ENCODE data around the gene ZNF622.

Gene ZNF622

GRCh38 chr5:16461782-16462181 is 3.8 kb downstream of the ZNF622 start:
- no peak overlapping the region for H3K4me3 ChIP-seq (ENCODE audit: low read depth, low read length)
- no peak overlapping the region for H4K91ac ChIP-seq (ENCODE audit: low read depth, low read length)
- no peak overlapping the region for H3K23ac ChIP-seq (ENCODE audit: low read length)
- no peak overlapping the region for H3K14ac ChIP-seq (ENCODE audit: low read length)
- H4K12ac ChIP-seq (ENCODE audit: low read depth, low read length): no peak overlapping the region
- H2AK5ac ChIP-seq (ENCODE audit: low read length): no peak overlapping the region
- no peak overlapping the region for H4K8ac ChIP-seq (ENCODE audit: low read depth, low read length)
- no peak overlapping the region for H2AFZ ChIP-seq (ENCODE audit: insufficient read depth, low read length, poor library complexity)
- DNase-seq: peak; percentile 17 to 78
- no peaks in the 10 kb centered on the region for H3K27me3 ChIP-seq (ENCODE audit: insufficient read depth, low read length)
- H3K9ac ChIP-seq (ENCODE audit: low read length): no peak overlapping the region
- no peak overlapping the region for H3K18ac ChIP-seq (ENCODE audit: low read length)
- no peak overlapping the region for H2BK120ac ChIP-seq (ENCODE audit: insufficient read depth, low read length, poor library complexity)
- H3K9me3 ChIP-seq (ENCODE audit: insufficient read depth, low read depth, low read length): no peaks in the 10 kb centered on the region
- WGBS (ENCODE audit: extremely low coverage, insufficient coverage, insufficient read length): no CpG with 5 or more reads among the region's 1 CpG
- H3K4me1 ChIP-seq (ENCODE audit: control insufficient read depth in 1 of 2, insufficient read depth in 2 of 2, low read length in 2 of 2): peaks cover 4 to 16% of the 10 kb centered on the region in 2 experiments
- H3K4me2 ChIP-seq (ENCODE audit: low read length): no peak overlapping the region
- H3K4ac ChIP-seq (ENCODE audit: low read depth, low read length): no peak overlapping the region
- peaks cover 4 to 20% of the 10 kb centered on the region in 2 experiments for H3K36me3 ChIP-seq (ENCODE audit: control insufficient read depth in 1 of 2, insufficient read depth in 2 of 2, low read length in 2 of 2)
- H3K27ac ChIP-seq (ENCODE audit: low read depth, low read length): no peak overlapping the region
- no peak overlapping the region for H2BK12ac ChIP-seq (ENCODE audit: low read length)
- no peak overlapping the region for H2BK5ac ChIP-seq (ENCODE audit: low read depth, low read length, poor library complexity)
- peaks cover 7% of the 10 kb centered on the region for H3K79me1 ChIP-seq (ENCODE audit: low read length)
- H3K79me2 ChIP-seq (ENCODE audit: control insufficient read depth, insufficient read depth, low read length, poor library complexity): peaks cover 7% of the 10 kb centered on the region

DNA sequence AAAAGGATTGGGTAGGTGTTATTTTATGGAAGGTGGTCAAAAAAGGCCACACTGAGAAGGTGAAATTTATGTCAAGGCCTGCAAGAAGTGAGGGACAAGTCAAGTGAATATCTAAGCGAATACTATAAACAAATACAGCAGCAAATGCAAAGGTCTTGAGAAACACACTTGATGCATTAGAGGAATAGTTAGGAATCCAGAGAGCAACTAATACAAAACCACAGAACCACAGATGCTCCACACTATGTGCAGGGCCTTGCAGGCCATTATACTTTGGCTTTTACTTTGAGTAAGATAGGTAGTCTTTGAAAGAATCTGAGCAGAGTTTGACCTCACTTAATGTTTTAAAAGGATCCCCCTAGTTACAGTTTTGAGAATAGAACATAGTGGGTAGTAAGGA is 4.6 kb downstream of the ZNF622 start:
- H3K4me2 ChIP-seq (ENCODE audit: low read length): no peak overlapping the region
- H3K4me3 ChIP-seq (ENCODE audit: low read depth, low read length): no peak overlapping the region
- no peak overlapping the region for H4K12ac ChIP-seq (ENCODE audit: low read depth, low read length)
- no peak overlapping the region for H4K91ac ChIP-seq (ENCODE audit: low read depth, low read length)
- DNase-seq: no peak
- no peak overlapping the region for H2BK120ac ChIP-seq (ENCODE audit: insufficient read depth, low read length, poor library complexity)
- no peak overlapping the region for H4K8ac ChIP-seq (ENCODE audit: low read depth, low read length)
- H3K4ac ChIP-seq (ENCODE audit: low read depth, low read length): no peak overlapping the region
- H3K79me2 ChIP-seq (ENCODE audit: control insufficient read depth, insufficient read depth, low read length, poor library complexity): peaks cover 7% of the 10 kb centered on the region
- H3K36me3 ChIP-seq (ENCODE audit: control insufficient read depth in 1 of 2, insufficient read depth in 2 of 2, low read length in 2 of 2): peaks cover 4 to 21% of the 10 kb centered on the region in 2 experiments
- peaks cover 0 to 13% of the 10 kb centered on the region in 2 experiments for H3K4me1 ChIP-seq (ENCODE audit: control insufficient read depth in 1 of 2, insufficient read depth in 2 of 2, low read length in 2 of 2)
- no peak overlapping the region for H3K27ac ChIP-seq (ENCODE audit: low read depth, low read length)
- H2BK12ac ChIP-seq (ENCODE audit: low read length): no peak overlapping the region
- H3K14ac ChIP-seq (ENCODE audit: low read length): no peak overlapping the region
- no peak overlapping the region for H3K18ac ChIP-seq (ENCODE audit: low read length)
- H3K9ac ChIP-seq (ENCODE audit: low read length): no peak overlapping the region
- no CpG with 5 or more reads among the region's 1 CpG for WGBS (ENCODE audit: extremely low coverage, insufficient coverage, insufficient read length)
- H2AK5ac ChIP-seq (ENCODE audit: low read length): no peak overlapping the region
- no peaks in the 10 kb centered on the region for H3K27me3 ChIP-seq (ENCODE audit: insufficient read depth, low read length)
- H3K9me3 ChIP-seq (ENCODE audit: insufficient read depth, low read depth, low read length): no peaks in the 10 kb centered on the region
- no peak overlapping the region for H3K23ac ChIP-seq (ENCODE audit: low read length)
- peaks cover 6% of the 10 kb centered on the region for H3K79me1 ChIP-seq (ENCODE audit: low read length)
- H2BK5ac ChIP-seq (ENCODE audit: low read depth, low read length, poor library complexity): no peak overlapping the region
- H2AFZ ChIP-seq (ENCODE audit: insufficient read depth, low read length, poor library complexity): no peak overlapping the region

- Histone ChIP-seq H4K8ac (ENCODE audit: low read depth, low read length) (no peak overlapping the region), H4K12ac (ENCODE audit: low read depth, low read length) (no peak overlapping the region), H2AFZ (ENCODE audit: insufficient read depth, low read length, poor library complexity) (no peak overlapping the region), H3K27ac (ENCODE audit: low read depth, low read length) (no peak overlapping the region), H2BK120ac (ENCODE audit: insufficient read depth, low read length, poor library complexity) (no peak overlapping the region), H3K27me3 (ENCODE audit: insufficient read depth, low read length) (no peaks in the 10 kb centered on the region), H3K9ac (ENCODE audit: low read length) (no peak overlapping the region), H3K14ac (ENCODE audit: low read length) (no peak overlapping the region), H3K4me2 (ENCODE audit: low read length) (no peak overlapping the region), H3K4me1 (ENCODE audit: control insufficient read depth in 1 of 2, insufficient read depth in 2 of 2, low read length in 2 of 2) (peaks cover 2 to 7% of the 10 kb centered on the region in 2 experiments), H3K4me3 (ENCODE audit: low read depth, low read length) (no peak overlapping the region), H2BK12ac (ENCODE audit: low read length) (no peak overlapping the region), H3K79me2 (ENCODE audit: control insufficient read depth, insufficient read depth, low read length, poor library complexity) (no peaks in the 10 kb centered on the region), H3K23ac (ENCODE audit: low read length) (no peak overlapping the region), H3K79me1 (ENCODE audit: low read length) (no peaks in the 10 kb centered on the region), H3K18ac (ENCODE audit: low read length) (no peak overlapping the region), H3K4ac (ENCODE audit: low read depth, low read length) (no peak overlapping the region), H2AK5ac (ENCODE audit: low read length) (no peak overlapping the region), H2BK5ac (ENCODE audit: low read depth, low read length, poor library complexity) (no peak overlapping the region), H4K91ac (ENCODE audit: low read depth, low read length) (no peak overlapping the region), H3K9me3 (ENCODE audit: insufficient read depth, low read depth, low read length) (no peaks in the 10 kb centered on the region), H3K36me3 (ENCODE audit: control insufficient read depth in 1 of 2, insufficient read depth in 2 of 2, low read length in 2 of 2) (peaks cover 4 to 28% of the 10 kb centered on the region in 2 experiments)
- no peak for DNase-seq
Measured at GRCh38 chr5:16459451-16459850, 6.1 kb downstream of the ZNF622 start.

DNA sequence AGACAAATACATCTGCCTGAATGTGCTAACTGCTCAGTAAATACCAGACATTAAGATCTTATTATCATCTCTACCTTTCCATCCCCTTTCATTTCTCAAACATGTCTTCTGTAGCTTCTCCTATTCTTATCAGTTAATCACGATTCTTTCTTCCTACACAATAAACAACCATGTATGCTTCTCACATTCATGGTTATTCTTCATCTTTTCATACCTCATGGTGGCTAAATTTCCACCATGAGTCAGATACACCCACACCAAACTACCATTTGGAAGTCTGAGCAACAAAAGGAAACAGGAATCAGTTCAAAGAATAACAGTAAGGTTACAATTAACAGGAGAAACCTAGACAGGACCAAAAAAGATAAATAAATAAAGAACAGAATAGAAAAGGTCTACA is 7.7 kb downstream of the ZNF622 start:
- H3K18ac ChIP-seq (ENCODE audit: low read length): no peak overlapping the region
- H3K9ac ChIP-seq (ENCODE audit: low read length): no peak overlapping the region
- H3K79me2 ChIP-seq (ENCODE audit: control insufficient read depth, insufficient read depth, low read length, poor library complexity): no peaks in the 10 kb centered on the region
- H4K91ac ChIP-seq (ENCODE audit: low read depth, low read length): no peak overlapping the region
- no peak overlapping the region for H3K27ac ChIP-seq (ENCODE audit: low read depth, low read length)
- 100% methylated on average over 1 of the region's 1 CpG for WGBS (ENCODE audit: extremely low coverage, insufficient coverage, insufficient read length)
- peaks cover 2% of the 10 kb centered on the region in 2 experiments for H3K4me1 ChIP-seq (ENCODE audit: control insufficient read depth in 1 of 2, insufficient read depth in 2 of 2, low read length in 2 of 2)
- no peaks in the 10 kb centered on the region for H3K9me3 ChIP-seq (ENCODE audit: insufficient read depth, low read depth, low read length)
- no peak overlapping the region for H2AK5ac ChIP-seq (ENCODE audit: low read length)
- H4K8ac ChIP-seq (ENCODE audit: low read depth, low read length): no peak overlapping the region
- H3K23ac ChIP-seq (ENCODE audit: low read length): no peak overlapping the region
- H2AFZ ChIP-seq (ENCODE audit: insufficient read depth, low read length, poor library complexity): no peak overlapping the region
- H3K4me3 ChIP-seq (ENCODE audit: low read depth, low read length): no peak overlapping the region
- peak in 1 of 2 donors; percentile 9 for DNase-seq
- H2BK12ac ChIP-seq (ENCODE audit: low read length): no peak overlapping the region
- no peaks in the 10 kb centered on the region for H3K79me1 ChIP-seq (ENCODE audit: low read length)
- H3K4me2 ChIP-seq (ENCODE audit: low read length): no peak overlapping the region
- no peak overlapping the region for H4K12ac ChIP-seq (ENCODE audit: low read depth, low read length)
- peaks cover 5 to 26% of the 10 kb centered on the region in 2 experiments for H3K36me3 ChIP-seq (ENCODE audit: control insufficient read depth in 1 of 2, insufficient read depth in 2 of 2, low read length in 2 of 2)
- H2BK120ac ChIP-seq (ENCODE audit: insufficient read depth, low read length, poor library complexity): no peak overlapping the region
- H3K14ac ChIP-seq (ENCODE audit: low read length): no peak overlapping the region
- H3K4ac ChIP-seq (ENCODE audit: low read depth, low read length): no peak overlapping the region
- H3K27me3 ChIP-seq (ENCODE audit: insufficient read depth, low read length): no peaks in the 10 kb centered on the region
- no peak overlapping the region for H2BK5ac ChIP-seq (ENCODE audit: low read depth, low read length, poor library complexity)
